Measurements from ENCODE around the gene NDUFV1.

DNA sequence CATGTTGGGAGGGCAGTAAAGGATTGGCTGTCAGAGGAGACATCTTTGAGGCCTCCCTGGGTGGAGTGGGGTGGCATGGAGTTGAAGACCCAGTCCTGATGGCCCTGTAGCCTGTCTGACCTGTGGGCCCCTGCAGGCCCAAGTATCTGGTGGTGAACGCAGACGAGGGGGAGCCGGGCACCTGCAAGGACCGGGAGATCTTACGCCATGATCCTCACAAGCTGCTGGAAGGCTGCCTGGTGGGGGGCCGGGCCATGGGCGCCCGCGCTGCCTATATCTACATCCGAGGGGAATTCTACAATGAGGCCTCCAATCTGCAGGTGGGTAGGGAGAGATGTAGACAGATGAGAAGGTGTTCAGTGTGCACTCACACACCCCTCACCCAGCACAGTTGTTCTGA, 2.6 kb downstream of the NDUFV1 start:
- no peak for TF ChIP-seq EZH2 (IDR thresholded peaks at IDR 0.05)
- no peak for TF ChIP-seq FOXP2 (optimal IDR thresholded peaks at IDR 0.05; ENCODE audit: control extremely low read depth, extremely low read length, insufficient read depth)
- no peak for TF ChIP-seq POLR2AphosphoS5 (IDR thresholded peaks at IDR 0.05; ENCODE audit: borderline replicate concordance, low read depth, low read length)
